HepG2 (cell line): ENCODE results near the gene THEM4.

Experiments used
- HCFC1 ChIP-seq: fragments of 150-350 bp; IDR thresholded peaks from 2 replicates; pipeline ENCODE4 v1.6.1; 2014; ENCODE audit warnings: low read depth, low read length
- MAFK ChIP-seq, 2 experiments: IDR thresholded peaks in 1 of 2; conservative IDR thresholded peaks in 1 of 2; 2 replicates each; pipeline ENCODE4 v1.6.1; 2011; ENCODE audit warnings: improper control_type of control experiment in 2 of 2, low read length in 2 of 2
- NR1H2 ChIP-seq: sonication (generic); formaldehyde crosslinking; IDR thresholded peaks from 2 replicates; pipeline ENCODE4 v1.8.1; 2022; ENCODE audit warnings: low read depth, missing genetic modification reagents, borderline replicate concordance
- POLR2AphosphoS5 ChIP-seq: IDR thresholded peaks from 2 replicates; pipeline ENCODE4 v1.6.1; 2012; ENCODE audit warnings: low read depth, low read length
- RNF2 ChIP-seq: fragments of 450-650 bp; conservative IDR thresholded peaks from 2 replicates; pipeline ENCODE4 v1.6.1; 2016; ENCODE audit warnings: low read depth
- ZBTB10 ChIP-seq: sonication (generic); formaldehyde crosslinking; IDR thresholded peaks from 2 replicates; pipeline ENCODE4 v1.4.0; 2020; ENCODE audit warnings: missing genetic modification reagents, borderline replicate concordance
- ZBTB21 ChIP-seq: sonication (generic); formaldehyde crosslinking; IDR thresholded peaks from 2 replicates; pipeline ENCODE4 v1.4.0; 2020; ENCODE audit warnings: missing genetic modification reagents
- ZBTB34 ChIP-seq: sonication (generic); formaldehyde crosslinking; IDR thresholded peaks from 2 replicates; pipeline ENCODE4 v1.8.0; 2022; ENCODE audit warnings: mild to moderate bottlenecking, missing genetic modification reagents
- ZNF232 ChIP-seq: sonication (generic); formaldehyde crosslinking; IDR thresholded peaks from 2 replicates; pipeline ENCODE4 v1.4.0; 2020; ENCODE audit warnings: missing genetic modification reagents, borderline replicate concordance
- ZZZ3 ChIP-seq: sonication (generic); formaldehyde crosslinking; IDR thresholded peaks from 2 replicates; pipeline ENCODE4 v1.4.0; 2020; ENCODE audit warnings: missing genetic modification reagents, mild to moderate bottlenecking, borderline replicate concordance
- TF ChIP-seq, protein P1 (sequence below): sonication (generic); formaldehyde crosslinking; IDR thresholded peaks from 2 replicates; pipeline ENCODE4 v1.8.1; 2023; ENCODE audit warnings: mild to moderate bottlenecking, inconsistent platforms, moderate library complexity, missing genetic modification reagents, borderline replicate concordance

GRCh38 chr1:151838222-151839081 is 70.9 kb downstream of the THEM4 start:
- TF ChIP-seq ZBTB21 (CRISPR knock-in tag) (no peak), ZBTB10 (no peak), MAFK (conservative IDR thresholded peaks at IDR 0.05 in 1 of 2, IDR thresholded peaks at IDR 0.05 in 1 of 2; ENCODE audit: low read length in 2 of 2) (no peak), RNF2 (no peak), ZNF232 (CRISPR knock-in tag) (no peak), HCFC1 (no peak), POLR2AphosphoS5 (no peak), ZBTB34 (CRISPR knock-in tag) (no peak), NR1H2 (CRISPR knock-in tag) (no peak), ZZZ3 (no peak)
- TF ChIP-seq, protein P1, sequence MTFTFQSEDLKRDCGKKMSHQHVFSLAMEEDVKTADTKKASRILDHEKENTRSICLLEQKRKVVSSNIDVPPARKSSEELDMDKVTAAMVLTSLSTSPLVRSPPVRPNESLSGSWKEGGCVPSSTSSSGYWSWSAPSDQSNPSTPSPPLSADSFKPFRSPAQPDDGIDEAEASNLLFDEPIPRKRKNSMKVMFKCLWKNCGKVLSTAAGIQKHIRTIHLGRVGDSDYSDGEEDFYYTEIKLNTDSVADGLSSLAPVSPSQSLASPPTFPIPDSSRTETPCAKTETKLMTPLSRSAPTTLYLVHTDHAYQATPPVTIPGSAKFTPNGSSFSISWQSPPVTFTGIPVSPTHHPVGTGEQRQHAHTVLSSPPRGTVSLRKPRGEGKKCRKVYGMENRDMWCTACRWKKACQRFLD (CRISPR knock-in tag) = no peak
